ENCODE measurements around the gene BCL7C. TPM values are rescaled to one million over a fixed set of nuclear protein-coding genes. Genes with fewer than 3 reads are reported as not detected.
"Not testable (repeated sequence)": the region's sequence is repeated elsewhere in the genome, so short reads cannot be mapped to it uniquely, and the experiment has no call there.

BCL7C gene
- total RNA-seq, 1 experiment from 2014 or later = 57.3 TPM

GRCh38 chr16:30866031-30866430, 27.8 kb downstream of the BCL7C start:
- no peak for DNase-seq (ENCODE audit: low spot score)

GRCh38 chr16:30863178-30863577, 30.7 kb downstream of the BCL7C start:
- DNase-seq (ENCODE audit: low spot score) = not testable (repeated sequence)

- not testable (repeated sequence) for DNase-seq (ENCODE audit: low spot score)
These were observed 33.1 kb downstream of the BCL7C start for GRCh38 chr16:30860729-30861128.

- peak; percentile 23 for DNase-seq (ENCODE audit: low spot score)
These were observed 35.0 kb downstream of the BCL7C start for GRCh38 chr16:30858829-30859423.

- DNase-seq (ENCODE audit: low spot score) = no peak
These were observed 35.8 kb downstream of the BCL7C start for GRCh38 chr16:30858111-30858495.

GRCh38 chr16:30853758-30854157, 40.1 kb downstream of the BCL7C start:
- no peak for DNase-seq (ENCODE audit: low spot score)

- DNase-seq (ENCODE audit: low spot score) = no peak
These were observed 43.6 kb downstream of the BCL7C start for GRCh38 chr16:30850246-30850645.

- no peak for DNase-seq (ENCODE audit: low spot score)
These were observed 47.1 kb downstream of the BCL7C start for GRCh38 chr16:30846649-30847402.

- DNase-seq (ENCODE audit: low spot score) = peak; percentile 71
These were observed 49.0 kb downstream of the BCL7C start for GRCh38 chr16:30844671-30845449.

- DNase-seq (ENCODE audit: low spot score) = no peak
These were observed 49.6 kb downstream of the BCL7C start for GRCh38 chr16:30844346-30844670.

- no peak for DNase-seq (ENCODE audit: low spot score)
These were observed 50.4 kb downstream of the BCL7C start for GRCh38 chr16:30843501-30843900.

GRCh38 chr16:30842971-30843370, 50.9 kb downstream of the BCL7C start:
- DNase-seq (ENCODE audit: low spot score) = no peak

- no peak for DNase-seq (ENCODE audit: low spot score)
These were observed 52.5 kb downstream of the BCL7C start for GRCh38 chr16:30841332-30841731.

- DNase-seq (ENCODE audit: low spot score) = no peak
These were observed 53.3 kb downstream of the BCL7C start for GRCh38 chr16:30840611-30841010.

GRCh38 chr16:30839523-30840227, 54.2 kb downstream of the BCL7C start:
- no peak for DNase-seq (ENCODE audit: low spot score)

GRCh38 chr16:30838876-30839471, 54.9 kb downstream of the BCL7C start:
- no peak for DNase-seq (ENCODE audit: low spot score)

- no peak for DNase-seq (ENCODE audit: low spot score)
These were observed 56.0 kb downstream of the BCL7C start for GRCh38 chr16:30837904-30838303.

Other genes with a start within 250 kb of the BCL7C start
- 9.1 and 13.7 TPM in 2 replicates for gene PRR14, start 243.1 kb downstream of the BCL7C start, total RNA-seq (2014; rRNA removed; shearing (Covaris generic))
- 16.0 and 24.9 TPM in 2 replicates for gene FBRS, start 235.6 kb downstream of the BCL7C start, total RNA-seq (2014; rRNA removed; shearing (Covaris generic))
- 9.3 and 11.4 TPM in 2 replicates for gene SRCAP, start 194.9 kb downstream of the BCL7C start, total RNA-seq (2014; rRNA removed; shearing (Covaris generic))
- gene PHKG2, start 145.7 kb downstream of the BCL7C start, total RNA-seq (2014; rRNA removed; shearing (Covaris generic)) = 57.7 and 61.5 TPM in 2 replicates
- 6.5 and 10.5 TPM in 2 replicates for gene CFAP119, start 132.0 kb downstream of the BCL7C start, total RNA-seq (2014; rRNA removed; shearing (Covaris generic))
- gene RNF40, start 131.8 kb downstream of the BCL7C start, total RNA-seq (2014; rRNA removed; shearing (Covaris generic)) = 105 and 107 TPM in 2 replicates
- gene ZNF629, start 106.9 kb downstream of the BCL7C start, total RNA-seq (2014; rRNA removed; shearing (Covaris generic)) = 20.5 and 20.8 TPM in 2 replicates
- 1.9 and 2.3 TPM in 2 replicates for gene CTF1, start 2.5 kb upstream of the BCL7C start, total RNA-seq (2014; rRNA removed; shearing (Covaris generic))
- 18.7 and 32.5 TPM in 2 replicates for gene FBXL19, start 29.5 kb upstream of the BCL7C start, total RNA-seq (2014; rRNA removed; shearing (Covaris generic))
- 46.4 and 50.8 TPM in 2 replicates for gene ORAI3, start 55.0 kb upstream of the BCL7C start, total RNA-seq (2014; rRNA removed; shearing (Covaris generic))
- 3.5 and 3.8 TPM in 2 replicates for gene SETD1A, start 63.7 kb upstream of the BCL7C start, total RNA-seq (2014; rRNA removed; shearing (Covaris generic))
- 30.4 and 33.8 TPM in 2 replicates for gene HSD3B7, start 91.1 kb upstream of the BCL7C start, total RNA-seq (2014; rRNA removed; shearing (Covaris generic))
- 0.26 and 3.5 TPM in 2 replicates for gene STX1B, start 116.6 kb upstream of the BCL7C start, total RNA-seq (2014; rRNA removed; shearing (Covaris generic))
- 35.2 and 40.0 TPM in 2 replicates for gene STX4, start 139.5 kb upstream of the BCL7C start, total RNA-seq (2014; rRNA removed; shearing (Covaris generic))
- gene ZNF668, start 180.2 kb upstream of the BCL7C start, total RNA-seq (2014; rRNA removed; shearing (Covaris generic)) = 31.2 and 35.5 TPM in 2 replicates
- gene ZNF646, start 180.3 kb upstream of the BCL7C start, total RNA-seq (2014; rRNA removed; shearing (Covaris generic)) = 10.3 and 11.5 TPM in 2 replicates
- gene PRSS53, start 194.9 kb upstream of the BCL7C start, total RNA-seq (2014; rRNA removed; shearing (Covaris generic)) = 2.0 and 3.5 TPM in 2 replicates
- 137 and 164 TPM in 2 replicates for gene VKORC1, start 200.7 kb upstream of the BCL7C start, total RNA-seq (2014; rRNA removed; shearing (Covaris generic))
- 28.6 and 38.1 TPM in 2 replicates for gene BCKDK, start 214.3 kb upstream of the BCL7C start, total RNA-seq (2014; rRNA removed; shearing (Covaris generic))
- 46.6 and 55.6 TPM in 2 replicates for gene KAT8, start 223.6 kb upstream of the BCL7C start, total RNA-seq (2014; rRNA removed; shearing (Covaris generic))
- 2.9 and 4.2 TPM in 2 replicates for gene PRSS8, start 241.7 kb upstream of the BCL7C start, total RNA-seq (2014; rRNA removed; shearing (Covaris generic))